Cortex of kidney (tissue), 1 donor: Measurements from ENCODE around the gene TIAM1.

ENCODE experiments used
- DNase-seq: peaks from one replicate; lab custom pipeline; 2025; lab: John Stamatoyannopoulos, UW

The TIAM1 gene

DNA sequence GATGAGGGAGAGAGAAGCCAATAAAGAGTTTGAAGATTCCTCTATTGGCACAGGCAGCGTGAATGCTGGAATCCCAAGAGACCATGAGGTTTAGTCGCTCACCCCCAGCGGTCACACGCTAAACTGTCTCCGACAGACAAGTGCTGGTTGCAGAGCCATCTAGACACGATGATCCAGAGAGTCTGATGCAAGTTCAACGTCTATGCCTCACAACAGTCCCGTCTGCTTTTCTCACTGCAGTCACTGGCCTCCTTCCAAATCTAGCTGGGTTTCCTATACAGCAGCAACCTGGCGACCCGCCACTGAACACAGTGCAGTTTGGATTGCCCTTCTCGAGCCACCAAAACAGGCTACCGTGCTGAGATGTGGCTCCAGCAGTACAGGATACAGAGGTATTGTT is 207.2 kb downstream of the TIAM1 start:
- DNase-seq = no peak

DNA sequence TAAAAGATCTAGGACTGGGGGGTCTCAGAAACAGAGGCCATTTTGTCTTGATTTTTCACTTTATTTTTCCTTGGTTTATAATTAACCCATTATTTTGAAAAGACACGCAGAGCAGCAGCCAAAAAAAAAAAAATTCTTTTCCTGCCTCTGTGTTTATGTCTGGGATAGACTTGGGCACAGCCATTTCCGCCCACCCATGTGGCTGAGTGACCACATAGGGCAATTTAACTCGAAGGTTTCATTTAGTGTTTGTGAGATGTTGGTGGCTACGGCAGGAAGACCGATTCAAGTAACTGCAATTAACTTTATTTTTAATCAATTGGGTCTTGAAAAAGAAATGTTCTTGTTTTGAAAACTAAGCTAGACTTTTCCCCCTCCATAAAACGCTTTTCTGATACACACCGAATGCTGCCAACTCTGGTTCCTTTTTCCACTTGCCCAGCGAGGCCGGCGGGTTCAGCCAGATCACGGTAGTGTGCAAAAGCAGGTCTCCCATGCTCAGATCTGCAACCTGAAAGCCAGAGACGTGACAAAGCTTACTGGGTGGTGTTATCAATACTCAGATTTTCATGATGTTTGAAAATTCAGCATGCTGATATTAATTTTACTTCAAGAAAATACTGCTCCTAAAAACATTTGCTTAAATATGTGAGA is 208.4 kb downstream of the TIAM1 start:
- no peak for DNase-seq

DNA sequence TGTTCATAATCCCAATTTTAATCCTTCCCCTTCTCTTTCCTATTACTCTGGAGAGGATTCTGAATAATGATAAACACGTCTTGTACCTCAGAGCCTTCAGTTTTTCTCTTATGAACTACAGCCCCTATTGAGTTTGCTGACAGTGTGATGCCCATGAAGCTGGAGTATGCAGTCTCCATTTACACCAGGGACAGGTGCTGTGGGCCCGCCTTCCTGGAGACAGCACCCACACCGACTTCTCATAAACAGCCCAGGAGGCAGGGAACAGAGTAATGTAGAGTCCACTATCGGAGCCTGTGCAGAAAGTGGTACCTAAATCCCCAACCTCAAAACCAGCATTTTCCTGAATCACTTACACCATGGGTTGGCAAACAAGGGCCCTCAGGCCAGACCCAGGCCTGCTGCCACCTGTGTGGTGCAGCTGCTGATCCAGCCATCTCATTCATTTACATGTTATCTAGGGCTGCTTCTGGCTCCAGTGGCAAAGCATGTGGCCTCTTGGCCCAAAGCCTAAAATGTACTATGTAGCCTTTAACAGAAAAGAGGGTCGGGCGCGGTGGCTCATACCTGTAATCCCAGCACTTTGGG is 210.7 kb downstream of the TIAM1 start:
- DNase-seq = no peak

DNA sequence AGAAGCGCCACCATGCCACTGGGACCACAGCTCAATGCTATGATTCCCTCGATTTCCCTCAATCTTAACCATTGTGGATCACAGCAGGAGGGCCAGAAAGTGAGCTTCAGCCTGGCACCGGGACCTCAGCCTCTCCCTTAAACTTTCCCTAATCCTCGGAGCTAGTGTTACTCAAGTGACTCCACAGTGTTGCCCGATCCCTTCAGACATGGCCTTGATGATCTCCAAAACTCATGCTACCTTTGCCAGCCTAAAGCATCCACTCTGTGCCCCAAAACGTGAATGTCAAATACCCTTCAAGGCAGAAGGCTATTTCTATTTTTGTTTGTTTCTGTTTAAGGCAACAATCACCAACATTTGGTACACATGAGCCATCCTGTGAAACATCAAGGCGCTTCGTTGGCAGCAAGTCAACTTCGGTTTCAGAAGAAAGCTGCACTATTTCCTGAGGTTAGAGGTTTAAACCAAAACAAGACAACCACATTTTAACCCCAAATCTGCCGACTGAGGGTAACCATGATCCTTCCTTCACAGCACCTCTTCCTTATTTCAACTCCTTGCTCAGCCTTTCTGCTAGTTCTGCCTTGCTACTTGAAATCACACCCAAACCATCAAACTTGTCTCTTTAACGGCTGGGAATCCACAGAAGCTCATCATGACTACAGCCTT is 211.4 kb downstream of the TIAM1 start:
- no peak for DNase-seq

DNA sequence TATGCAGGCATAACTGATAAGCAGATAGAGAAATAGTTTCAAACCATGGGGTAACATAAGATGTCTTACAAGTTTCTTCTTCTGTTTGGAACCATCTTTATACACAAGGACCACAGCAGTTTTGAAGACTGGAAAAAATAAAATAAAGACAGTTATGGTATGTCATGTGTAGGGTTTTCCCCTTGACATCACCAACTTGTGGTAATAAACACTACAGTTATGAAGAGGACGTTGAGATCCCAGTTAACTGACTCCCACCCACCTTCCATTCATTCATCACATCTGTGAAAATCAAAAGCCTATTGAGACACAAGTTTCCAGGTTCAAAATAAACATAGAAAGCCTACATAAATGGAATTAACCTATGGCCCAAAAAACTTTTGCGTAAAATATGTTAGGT is 213.2 kb downstream of the TIAM1 start:
- no peak for DNase-seq

DNA sequence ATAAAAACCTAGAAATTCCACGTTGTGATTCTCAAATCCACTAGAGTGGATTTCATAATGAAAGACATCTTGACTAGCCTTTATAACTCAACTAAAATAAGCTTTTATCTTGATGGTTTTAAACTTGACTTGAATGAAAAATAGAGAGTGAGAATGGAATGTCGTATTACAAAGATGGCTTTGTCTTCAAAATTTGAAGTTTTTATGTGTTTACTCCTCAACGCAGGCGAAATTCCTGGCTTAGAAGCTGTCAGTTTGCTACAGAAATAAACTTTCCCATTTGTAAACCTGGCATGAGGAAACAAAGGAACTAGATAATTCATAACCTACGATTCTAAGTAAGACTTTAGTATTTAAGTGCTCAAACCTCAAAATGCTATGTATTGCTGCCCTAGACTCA is 215.8 kb downstream of the TIAM1 start:
- no peak for DNase-seq

DNA sequence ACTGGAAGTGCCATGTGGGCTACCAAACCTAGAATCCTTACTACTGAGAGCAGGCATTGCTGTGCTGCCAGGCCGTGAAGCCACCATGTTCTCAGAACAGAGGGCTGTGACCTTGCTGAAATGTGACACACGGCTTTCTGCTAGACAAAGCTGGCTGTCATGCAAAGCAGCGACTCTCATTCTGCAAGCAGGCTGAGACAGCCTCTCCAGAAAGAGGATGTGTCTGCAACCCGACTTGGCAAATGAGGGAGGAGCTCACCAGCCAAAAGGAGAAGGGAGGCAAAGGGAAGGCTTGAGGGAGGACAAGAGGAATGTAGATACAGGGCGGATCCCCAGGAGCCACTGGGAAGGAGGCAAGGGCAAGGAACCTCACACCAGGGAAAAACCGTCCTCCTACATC is 220.1 kb downstream of the TIAM1 start:
- no peak for DNase-seq

DNA sequence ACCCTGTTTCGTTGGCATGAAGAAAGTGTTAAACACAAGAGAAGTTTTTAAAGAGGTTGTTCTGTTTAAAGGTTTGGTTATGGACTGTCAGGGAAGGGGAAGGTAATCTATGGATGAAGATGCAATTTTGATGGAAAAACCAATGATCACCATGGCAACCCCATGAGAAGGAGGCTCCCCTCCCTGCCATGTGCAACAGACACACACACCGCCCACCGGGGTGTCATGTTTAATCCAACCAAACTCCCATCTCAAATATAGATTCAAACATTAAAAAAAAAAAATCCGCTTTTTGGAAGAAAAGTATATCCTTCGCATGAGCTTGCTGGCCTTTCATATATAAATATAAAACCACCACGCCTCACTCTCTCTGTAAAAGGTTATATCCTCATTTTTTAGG is 224.9 kb downstream of the TIAM1 start:
- no peak for DNase-seq

DNA sequence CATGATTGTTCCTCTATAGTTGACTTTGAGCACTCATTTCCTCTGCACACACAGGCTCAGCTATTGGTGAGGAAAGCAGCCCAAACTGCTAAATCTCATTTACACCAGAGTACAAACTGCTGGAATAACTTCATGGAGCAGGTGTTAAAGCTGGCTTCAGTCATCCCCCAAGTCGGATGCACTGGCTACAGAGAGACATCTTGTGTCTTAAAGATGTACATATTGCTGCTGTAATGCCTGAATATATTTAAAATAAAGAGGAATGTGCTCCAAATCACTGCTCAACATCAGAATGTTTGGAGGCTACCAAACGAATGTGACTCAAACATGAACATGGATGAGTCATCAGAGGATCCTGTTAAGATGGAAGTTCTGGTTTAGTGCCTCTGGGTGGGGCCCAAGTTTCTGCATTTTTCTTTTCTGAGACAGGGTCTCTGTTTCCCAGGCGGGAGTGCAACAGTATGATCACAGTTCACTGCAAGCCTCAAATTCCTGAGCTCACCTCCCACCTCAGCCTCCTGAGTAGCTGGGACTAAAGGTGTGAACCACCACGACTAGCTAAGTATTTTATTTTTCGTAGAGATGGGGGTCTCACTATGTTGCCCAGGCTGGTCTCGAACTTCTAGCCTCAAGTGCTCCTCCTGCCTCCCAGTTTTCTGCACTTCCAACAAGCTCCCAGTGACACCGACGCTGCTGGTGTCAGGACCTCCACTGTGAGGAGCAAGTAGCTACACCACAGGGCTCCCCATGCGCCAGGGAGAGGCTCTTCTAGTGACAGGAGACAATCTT is 226.7 kb downstream of the TIAM1 start:
- DNase-seq = no peak

DNA sequence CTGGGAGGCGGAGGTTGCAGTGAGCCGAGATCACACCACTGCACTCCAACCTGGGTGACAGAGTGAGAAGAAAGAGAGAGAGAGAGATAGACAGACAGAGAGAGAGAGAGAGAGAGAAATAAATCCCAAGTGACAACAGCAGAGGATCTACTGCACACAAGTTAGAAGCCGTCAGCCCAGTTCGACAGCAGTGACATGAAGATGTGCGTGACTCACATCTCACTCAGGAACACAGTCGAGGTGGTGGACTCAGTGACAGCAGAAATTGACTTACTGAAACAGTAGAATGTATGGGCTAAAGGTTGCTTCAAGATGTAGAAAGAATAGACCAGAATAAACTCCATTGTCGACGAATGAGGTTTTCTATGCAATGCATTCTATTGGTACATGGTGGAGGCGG is 228.8 kb downstream of the TIAM1 start:
- no peak for DNase-seq

DNA sequence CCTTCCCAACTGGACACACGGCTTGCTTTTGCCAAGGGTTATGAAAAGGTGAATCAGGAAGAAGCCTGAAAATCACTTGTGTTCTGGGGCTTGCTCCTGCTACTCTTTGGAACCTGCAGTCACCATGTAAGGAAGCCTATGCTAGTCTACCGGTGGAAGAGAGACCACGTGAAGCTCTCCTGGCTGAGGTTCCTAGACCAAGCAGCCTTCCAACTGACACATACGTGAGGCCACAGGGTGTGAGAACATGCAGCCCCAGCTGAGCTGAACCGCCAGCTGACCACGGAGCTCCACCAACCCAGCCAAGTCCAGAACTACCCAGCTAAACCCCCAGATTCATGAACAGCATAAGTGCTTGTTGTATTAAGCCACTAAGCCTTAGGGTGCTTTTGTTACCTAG is 233.0 kb downstream of the TIAM1 start:
- DNase-seq = no peak

DNA sequence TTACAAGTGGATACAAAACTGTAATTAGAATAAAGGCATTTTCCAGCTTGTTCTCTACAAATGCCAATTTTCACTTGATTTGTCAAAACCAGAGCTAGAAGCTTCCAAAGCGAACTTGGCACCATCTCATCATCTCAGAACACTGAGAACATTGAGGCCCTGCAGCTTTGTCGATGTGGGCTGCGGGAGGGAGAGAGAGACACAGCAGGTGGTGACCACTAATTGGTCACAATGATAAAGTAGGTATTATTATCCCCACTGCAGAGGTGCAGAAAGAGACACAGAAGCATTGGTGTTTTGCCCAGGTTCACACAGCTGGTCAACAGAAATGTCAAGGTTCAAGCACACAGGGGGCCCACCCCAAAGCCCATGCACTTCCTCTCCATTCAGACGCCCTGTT is 233.6 kb downstream of the TIAM1 start:
- no peak for DNase-seq

DNA sequence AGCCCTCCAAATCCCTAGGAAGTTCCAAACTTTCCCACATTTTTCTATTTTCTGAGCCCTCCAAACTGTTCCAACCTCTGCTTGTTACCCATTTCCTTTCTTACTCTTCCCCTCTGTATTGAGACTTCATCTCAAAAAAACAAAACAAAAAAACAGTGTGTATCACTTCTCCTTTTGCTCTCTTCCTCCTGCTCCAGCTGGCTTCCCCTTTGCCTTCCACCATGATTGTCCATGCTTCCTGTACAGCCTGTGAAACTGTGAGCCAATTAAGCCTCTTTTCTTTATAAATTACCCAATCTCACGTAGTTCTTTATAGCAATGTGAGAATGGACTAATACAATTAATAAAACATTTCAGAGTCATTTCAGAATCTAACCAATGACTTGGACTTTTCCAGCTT is 236.2 kb downstream of the TIAM1 start:
- DNase-seq = no peak

DNA sequence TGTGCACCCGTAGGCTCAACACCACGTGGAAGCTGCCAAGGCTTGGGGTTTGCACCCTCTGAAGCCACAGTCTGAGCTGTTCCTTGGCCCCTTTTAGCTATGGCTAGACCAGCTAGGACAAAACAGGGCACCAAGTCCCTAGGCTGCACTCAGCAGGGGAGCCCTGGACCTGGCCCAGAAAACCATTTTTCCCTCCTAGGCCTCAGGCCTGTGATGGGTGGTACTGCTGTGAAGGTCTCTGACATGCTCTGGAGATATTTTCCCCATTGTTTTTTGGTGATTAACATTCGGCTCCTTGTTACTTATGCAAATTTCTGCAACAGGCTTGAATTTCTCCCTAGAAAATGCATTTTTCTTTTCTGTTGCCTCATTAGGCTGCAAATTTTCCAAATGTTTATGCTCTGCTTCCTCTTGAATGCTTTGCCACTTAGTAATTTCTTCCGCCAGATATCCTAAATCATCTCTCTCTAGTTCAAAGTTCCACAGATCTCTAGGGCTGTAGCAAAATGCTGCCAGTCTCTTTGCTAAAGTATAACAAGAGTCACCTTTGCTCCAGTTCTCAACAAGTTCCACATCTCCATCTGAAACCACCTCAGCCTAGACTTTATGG is 236.8 kb downstream of the TIAM1 start:
- no peak for DNase-seq

DNA sequence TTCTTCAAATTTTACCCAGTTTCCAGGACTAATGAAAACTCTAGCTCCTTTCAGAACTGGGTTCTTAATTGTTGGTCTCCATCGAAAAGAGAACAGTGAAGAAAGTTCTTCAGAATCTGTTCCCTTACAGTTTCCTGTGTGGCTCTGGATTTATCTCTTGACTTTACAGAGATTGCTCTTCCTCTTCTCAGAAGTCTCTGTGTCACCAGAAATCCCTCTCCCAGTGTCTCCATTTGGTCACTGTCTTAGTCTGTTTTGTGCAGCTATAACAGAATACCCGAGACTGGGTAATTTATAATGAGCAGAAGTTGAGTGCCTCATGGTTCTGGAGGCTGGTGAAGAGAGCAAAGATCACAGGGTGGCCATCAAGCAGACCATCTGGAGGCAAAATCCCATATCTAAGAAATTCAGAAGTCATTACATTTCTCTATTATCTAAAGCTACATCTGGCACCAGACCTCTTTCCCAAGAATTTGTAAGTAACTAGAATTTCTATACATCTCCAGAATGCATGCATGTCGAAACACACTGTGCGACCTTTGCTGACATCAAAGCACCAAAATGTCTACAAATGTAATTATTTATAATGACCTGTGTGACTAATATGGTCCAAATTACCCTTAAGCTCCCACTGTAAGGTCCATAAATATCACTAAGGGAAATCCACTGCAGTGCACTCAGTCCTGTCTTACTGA is 240.3 kb downstream of the TIAM1 start:
- no peak for DNase-seq

DNA sequence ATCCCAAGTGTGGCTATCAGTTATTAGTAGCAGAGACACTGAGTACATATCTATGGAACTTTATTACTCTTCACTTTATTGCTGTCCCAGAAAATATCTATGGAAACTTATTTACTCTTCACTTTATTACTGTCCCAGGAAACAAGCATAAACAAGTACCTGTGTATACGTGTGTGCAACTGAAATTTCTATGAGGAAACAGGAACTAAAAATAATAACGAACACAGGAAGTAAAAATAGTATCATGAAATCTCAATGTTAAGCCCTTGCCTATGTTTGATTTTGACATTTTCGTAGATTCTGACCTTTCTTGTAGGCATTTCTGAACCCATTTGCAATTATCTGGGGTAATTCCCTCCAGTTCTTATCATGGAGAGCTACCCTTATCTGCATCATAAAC is 240.9 kb downstream of the TIAM1 start:
- DNase-seq = no peak

DNA sequence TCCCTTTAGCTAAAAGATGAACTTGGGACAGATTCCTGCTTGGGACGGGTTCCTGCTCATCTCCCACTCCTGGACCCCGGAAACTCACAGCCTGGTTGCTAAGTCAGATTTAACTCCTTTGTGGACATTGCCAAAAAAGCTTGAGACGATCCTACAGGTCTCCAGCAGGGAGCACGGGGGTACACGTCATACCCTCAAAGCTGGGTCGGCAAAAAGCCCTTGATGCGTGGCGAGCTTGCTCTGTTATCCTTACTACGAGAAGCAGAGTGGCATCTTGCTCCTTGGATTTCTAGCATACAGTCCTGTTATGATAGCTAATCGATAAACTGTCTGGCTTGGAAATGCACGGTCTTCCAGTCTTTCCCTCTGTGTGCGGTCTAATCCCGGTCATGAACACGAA is 244.9 kb downstream of the TIAM1 start:
- DNase-seq = no peak

DNA sequence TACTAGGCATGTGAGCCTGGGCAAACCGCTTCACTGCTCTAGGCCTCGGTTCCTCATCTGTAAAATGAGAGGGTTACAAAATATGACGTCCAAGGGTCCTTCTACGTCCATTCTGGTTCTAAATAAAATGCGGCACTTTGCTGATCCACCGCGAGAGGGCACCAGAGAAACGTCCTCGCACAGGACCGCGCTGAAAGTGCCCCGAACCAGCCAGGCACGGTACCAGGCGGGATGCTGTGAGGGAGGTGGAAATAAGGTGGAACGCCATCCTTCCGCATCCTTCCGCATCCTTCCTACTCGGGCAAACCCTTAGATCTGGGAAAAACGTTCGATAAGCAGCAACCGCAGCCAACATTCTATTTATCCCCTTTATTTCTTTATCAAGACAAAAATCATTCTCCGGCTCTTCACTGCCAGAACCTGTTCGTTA is 245.5 kb downstream of the TIAM1 start:
- no peak for DNase-seq

DNA sequence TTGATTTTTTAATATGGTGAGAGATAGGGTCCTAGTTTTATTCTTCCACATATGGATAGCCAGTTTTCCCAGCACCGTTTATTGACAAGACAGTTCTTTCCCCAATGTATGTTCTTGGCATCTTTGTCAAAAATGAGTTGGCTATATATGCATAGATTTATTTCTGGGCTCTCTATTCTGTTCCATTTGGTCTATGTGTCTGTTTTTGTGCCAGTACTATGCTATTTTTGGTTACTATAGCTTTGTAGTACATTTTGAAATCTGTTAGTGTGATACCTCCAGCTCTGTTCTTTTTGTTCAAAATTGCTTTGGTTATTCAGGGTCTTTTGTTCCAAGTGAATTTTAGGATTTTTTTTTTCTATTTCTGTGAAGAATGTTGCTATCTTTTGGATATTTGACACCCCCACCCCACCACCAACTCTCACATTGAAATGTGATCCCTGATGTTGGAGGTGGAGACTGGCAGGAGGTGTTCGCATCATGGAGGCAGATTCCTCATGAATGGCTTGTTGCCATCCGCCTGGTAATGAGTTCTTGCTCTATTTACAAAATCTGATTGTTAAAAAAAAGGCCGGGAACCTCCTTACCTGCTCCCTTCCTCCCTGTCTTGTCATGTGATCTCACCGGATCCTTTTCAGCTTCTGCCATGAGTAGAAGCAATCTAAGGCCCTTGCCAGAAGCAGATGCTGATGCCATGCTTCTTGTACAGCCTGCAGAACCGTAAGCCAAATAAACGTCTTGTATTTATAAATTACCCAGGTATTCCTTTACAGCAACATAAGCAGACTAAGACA is 251.0 kb downstream of the TIAM1 start:
- DNase-seq = no peak

DNA sequence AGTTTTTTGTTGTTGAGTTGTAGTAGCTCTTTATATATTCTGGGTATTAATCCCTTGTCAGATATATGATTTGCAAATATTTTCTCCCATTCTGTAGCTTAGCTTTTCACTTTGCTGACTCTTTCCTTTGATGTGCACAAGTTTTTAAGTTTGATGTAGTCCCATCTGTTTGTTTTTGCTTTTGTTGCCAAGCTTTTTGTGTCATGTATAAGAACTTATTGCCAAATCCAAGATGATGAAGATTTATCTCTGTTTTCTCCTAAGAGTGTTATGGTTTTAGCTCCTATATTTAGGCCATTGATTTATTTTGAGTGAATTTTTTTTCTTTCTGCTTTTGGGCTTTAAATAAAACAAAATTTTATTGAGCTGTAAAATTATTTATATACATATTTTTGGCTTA is 253.7 kb downstream of the TIAM1 start:
- no peak for DNase-seq

DNA sequence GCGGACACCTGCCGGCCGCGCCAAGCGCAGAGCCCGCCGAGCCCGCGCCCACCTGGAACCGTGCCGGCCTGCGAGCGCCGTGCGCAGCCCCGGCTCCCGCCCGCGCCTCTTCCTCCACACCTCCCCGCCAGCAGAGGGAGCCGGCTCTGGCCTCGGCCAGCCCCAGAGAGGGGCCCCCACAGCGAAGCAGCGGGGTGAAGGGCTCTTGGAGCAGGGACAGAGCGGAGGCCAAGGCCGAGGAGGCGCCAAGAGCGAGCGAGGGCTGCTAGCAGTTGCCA is 255.6 kb downstream of the TIAM1 start:
- DNase-seq = no peak
